SK-N-SH treated with all-trans-retinoic acid at 6 μM for 48 hours (cell line): ENCODE data around the gene STXBP5.

Experiments
- ATAC-seq: fragments of 200-7000 bp; cut with Tn5 transposase; 3 replicates; pipeline ENCODE4 v1.9.1; 2020; ENCODE audit warnings: mild to moderate bottlenecking, moderate library complexity
- ARNTL ChIP-seq: fragments of 450-650 bp; formaldehyde crosslinking; IDR thresholded peaks from 2 replicates; pipeline ENCODE4 v1.5.0; 2020; ENCODE audit warnings: low read depth, mild to moderate bottlenecking, moderate library complexity, borderline replicate concordance
- BACH2 ChIP-seq: fragments of 250-450 bp; sonication (Bioruptor Pico); IDR thresholded peaks from 2 replicates; pipeline ENCODE4 v1.9.0; 2021; ENCODE audit warnings: mild to moderate bottlenecking, borderline replicate concordance
- CREB5 ChIP-seq: fragments of 250-450 bp; sonication (Bioruptor Pico); IDR thresholded peaks from 2 replicates; pipeline ENCODE4 v1.5.1; 2020; ENCODE audit warnings: low read depth, mild to moderate bottlenecking, moderate library complexity
- CSDC2 ChIP-seq: fragments of 250-450 bp; sonication (Bioruptor Pico); IDR thresholded peaks from 2 replicates; pipeline ENCODE4 v1.5.0; 2020; ENCODE audit warnings: mild to moderate bottlenecking, moderate library complexity
- ESRRG ChIP-seq: fragments of 250-450 bp; sonication (Bioruptor Pico); IDR thresholded peaks from 2 replicates; pipeline ENCODE4 v1.6.1; 2021; ENCODE audit warnings: mild to moderate bottlenecking
- GLIS3 ChIP-seq: fragments of 250-450 bp; sonication (Bioruptor Pico); IDR thresholded peaks from 2 replicates; pipeline ENCODE4 v1.5.0; 2020; ENCODE audit warnings: mild to moderate bottlenecking, moderate library complexity
- OSR1 ChIP-seq: fragments of 250-450 bp; sonication (Bioruptor Pico); IDR thresholded peaks from 2 replicates; pipeline ENCODE4 v1.8.0; 2022; ENCODE audit warnings: moderate library complexity, mild to moderate bottlenecking, inconsistent platforms
- PATZ1 ChIP-seq: fragments of 250-450 bp; sonication (Bioruptor Pico); IDR thresholded peaks from 2 replicates; pipeline ENCODE4 v1.8.0; 2020; ENCODE audit warnings: mild to moderate bottlenecking, moderate library complexity, borderline replicate concordance
- POU6F1 ChIP-seq: fragments of 250-450 bp; sonication (Bioruptor Pico); IDR thresholded peaks from 2 replicates; pipeline ENCODE4 v1.8.0; 2021; ENCODE audit warnings: low read depth, mild to moderate bottlenecking, moderate library complexity, borderline replicate concordance
- TCF4 ChIP-seq: fragments of 250-450 bp; sonication (Bioruptor Pico); IDR thresholded peaks from 2 replicates; pipeline ENCODE4 v1.8.0; 2021; ENCODE audit warnings: mild to moderate bottlenecking, moderate library complexity, borderline replicate concordance
- TOX ChIP-seq: fragments of 250-450 bp; sonication (Bioruptor Pico); IDR thresholded peaks from 2 replicates; pipeline ENCODE4 v1.8.0; 2021; ENCODE audit warnings: mild to moderate bottlenecking, moderate library complexity, borderline replicate concordance
- ZC3H10 ChIP-seq: fragments of 250-450 bp; sonication (Bioruptor Pico); IDR thresholded peaks from 2 replicates; pipeline ENCODE4 v1.5.1; 2021; ENCODE audit warnings: mild to moderate bottlenecking, moderate library complexity
- ZFP3 ChIP-seq: fragments of 250-450 bp; sonication (Bioruptor Pico); IDR thresholded peaks from 2 replicates; pipeline ENCODE4 v1.5.0; 2020; ENCODE audit warnings: mild to moderate bottlenecking, moderate library complexity
- ZFP30 ChIP-seq: fragments of 450-650 bp; formaldehyde crosslinking; IDR thresholded peaks from 2 replicates; pipeline ENCODE4 v1.5.0; 2022; ENCODE audit warnings: mild to moderate bottlenecking, moderate library complexity
- ZNF70 ChIP-seq: fragments of 450-650 bp; formaldehyde crosslinking; IDR thresholded peaks from 2 replicates; pipeline ENCODE4 v1.5.0; 2020; ENCODE audit warnings: mild to moderate bottlenecking, moderate library complexity
- ZNF8 ChIP-seq: fragments of 450-650 bp; formaldehyde crosslinking; IDR thresholded peaks from 2 replicates; pipeline ENCODE4 v1.5.0; 2020; ENCODE audit warnings: mild to moderate bottlenecking, moderate library complexity

Gene STXBP5

DNA sequence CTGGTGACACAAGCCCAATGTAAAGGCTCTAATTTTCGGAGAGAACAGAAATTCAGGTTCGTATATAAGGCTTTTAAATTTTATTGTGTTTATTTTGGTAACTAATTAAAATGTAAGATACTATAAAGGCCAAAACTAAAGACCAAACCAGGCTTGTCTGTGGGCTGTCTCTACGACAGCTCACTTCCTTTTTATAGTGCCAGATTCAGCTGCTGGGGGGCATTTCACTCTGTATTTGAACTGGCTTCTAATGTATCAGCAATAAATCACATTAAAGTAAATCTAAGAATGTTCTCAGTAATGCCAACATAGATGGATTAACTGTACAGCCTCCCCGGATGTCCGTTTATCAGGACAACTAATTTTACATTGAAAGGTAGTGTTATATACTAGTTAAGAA, 31.1 kb upstream of the STXBP5 start:
- no peak for ATAC-seq
- TF ChIP-seq PATZ1 (CRISPR knock-in tag) (no peak), TCF4 (CRISPR knock-in tag) (no peak), POU6F1 (CRISPR knock-in tag) (no peak), ZFP3 (CRISPR knock-in tag) (no peak), BACH2 (CRISPR knock-in tag) (no peak), GLIS3 (CRISPR knock-in tag) (no peak), CSDC2 (CRISPR knock-in tag) (no peak), ZC3H10 (CRISPR knock-in tag) (no peak), ZNF8 (CRISPR knock-in tag) (no peak), ARNTL (no peak), OSR1 (no peak), ZNF70 (no peak), TOX (CRISPR knock-in tag) (no peak)

- ATAC-seq, result no peak
Measured at GRCh38 chr6:147173675-147174308, 30.4 kb upstream of the STXBP5 start.

GRCh38 chr6:147176795-147177194, 27.4 kb upstream of the STXBP5 start:
- ATAC-seq, result no peak

More at GRCh38 chr6:147173675-147174308, 30.4 kb upstream of the STXBP5 start:
- TF ChIP-seq ZFP30 (CRISPR knock-in tag) (no peak), ZNF70 (no peak), GLIS3 (CRISPR knock-in tag) (no peak), CREB5 (CRISPR knock-in tag) (no peak), PATZ1 (CRISPR knock-in tag) (no peak), OSR1 (no peak), TOX (CRISPR knock-in tag) (no peak)

More at GRCh38 chr6:147176795-147177194, 27.4 kb upstream of the STXBP5 start:
- no peak for TF ChIP-seq OSR1
- no peak for TF ChIP-seq ZFP3 (CRISPR knock-in tag)
- TF ChIP-seq CREB5 (CRISPR knock-in tag), result no peak
- no peak for TF ChIP-seq PATZ1 (CRISPR knock-in tag)
- TF ChIP-seq TOX (CRISPR knock-in tag), result no peak
- no peak for TF ChIP-seq ARNTL
- no peak for TF ChIP-seq ESRRG (CRISPR knock-in tag)
- no peak for TF ChIP-seq ZNF8 (CRISPR knock-in tag)
- TF ChIP-seq TCF4 (CRISPR knock-in tag), result no peak
- no peak for TF ChIP-seq BACH2 (CRISPR knock-in tag)
- TF ChIP-seq ZFP30 (CRISPR knock-in tag), result no peak
